ENCODE measurements around the gene PLPP4. TPM values are rescaled to one million over a fixed set of nuclear protein-coding genes. Genes with fewer than 3 reads are reported as not detected.
A peak's percentile ranks its signal among the peaks of the same experiment; 100 is the strongest.

The PLPP4 gene
- total RNA-seq, 1 donor from 2014 or later = not detected

GRCh38 chr10:120632942-120633341 lies 175.9 kb downstream of the PLPP4 start:
- H3K36me3 Mint-ChIP-seq (ENCODE audit: low read depth, unreplicated experiment) = no peaks in the 10 kb centered on the region
- DNase-seq (ENCODE audit: low spot score) = no peak
- H3K4me3 Mint-ChIP-seq (ENCODE audit: unreplicated experiment) = no peak overlapping the region
- H3K27ac Mint-ChIP-seq (ENCODE audit: unreplicated experiment) = no peak overlapping the region
- no peaks in the 10 kb centered on the region for H3K27me3 Mint-ChIP-seq (ENCODE audit: unreplicated experiment)
- no peaks in the 10 kb centered on the region for H3K9me3 Mint-ChIP-seq (ENCODE audit: unreplicated experiment)
- H3K4me1 Mint-ChIP-seq (ENCODE audit: unreplicated experiment) = peaks cover 15% of the 10 kb centered on the region
- no peak for TF ChIP-seq CTCF (IDR thresholded peaks at IDR 0.05; ENCODE audit: unreplicated experiment)

GRCh38 chr10:120634659-120635058 lies 177.6 kb downstream of the PLPP4 start:
- Mint-ChIP-seq H3K27ac (ENCODE audit: unreplicated experiment) (no peak overlapping the region), H3K27me3 (ENCODE audit: unreplicated experiment) (no peaks in the 10 kb centered on the region), H3K4me1 (ENCODE audit: unreplicated experiment) (peaks cover 32% of the 10 kb centered on the region), H3K4me3 (ENCODE audit: unreplicated experiment) (no peak overlapping the region), H3K36me3 (ENCODE audit: low read depth, unreplicated experiment) (no peaks in the 10 kb centered on the region), H3K9me3 (ENCODE audit: unreplicated experiment) (no peaks in the 10 kb centered on the region)
- no peak for DNase-seq (ENCODE audit: low spot score)
- peak; percentile 5 for TF ChIP-seq CTCF (IDR thresholded peaks at IDR 0.05; ENCODE audit: unreplicated experiment)
